Measurements from ENCODE around the gene RSBN1.
A peak's percentile ranks its signal among the peaks of the same experiment; 100 is the strongest.

The RSBN1 gene

DNA sequence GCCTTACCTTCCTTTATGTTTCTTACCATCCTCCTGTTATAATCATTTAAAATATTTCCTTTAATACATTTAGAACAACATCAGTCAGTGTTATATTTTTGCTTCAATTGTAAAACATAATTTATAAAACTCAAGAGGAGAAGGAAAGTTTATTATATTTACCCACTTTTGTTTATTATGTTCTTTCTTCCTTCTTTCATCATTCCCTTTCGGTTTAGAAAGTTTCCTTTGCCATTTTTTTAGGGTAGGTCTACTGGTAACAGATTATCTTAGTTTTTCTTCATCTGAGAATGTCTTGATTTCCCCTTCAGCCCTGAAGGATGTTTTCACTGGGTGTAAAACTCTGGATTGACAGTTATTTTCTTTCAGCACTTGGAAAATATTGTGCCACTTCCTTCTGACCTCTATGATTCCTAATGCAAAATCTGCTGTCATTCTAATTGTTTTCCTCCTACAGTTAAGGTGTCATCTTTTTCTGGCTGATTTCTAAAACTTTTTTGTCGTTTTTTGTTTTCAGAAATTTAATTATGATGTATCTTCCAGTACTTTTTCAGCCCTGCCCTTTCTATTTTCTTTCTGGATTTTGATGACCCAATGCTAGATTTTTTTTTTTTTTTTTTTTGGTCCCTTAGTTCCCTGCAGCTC, 34.2 kb upstream of the RSBN1 start:
- no peak for DNase-seq
- TF ChIP-seq POLR2A (IDR thresholded peaks at IDR 0.05; ENCODE audit: low read length) (no peak), GATA1 (IDR thresholded peaks at IDR 0.05; ENCODE audit: low read depth, low read length) (no peak)

GRCh38 chr1:113836534-113836933, 24.3 kb upstream of the RSBN1 start:
- no peak for DNase-seq
- no peak for TF ChIP-seq POLR2A (IDR thresholded peaks at IDR 0.05; ENCODE audit: low read length)
- TF ChIP-seq GATA1 (IDR thresholded peaks at IDR 0.05; ENCODE audit: low read depth, low read length): no peak

GRCh38 chr1:113835686-113836290, 23.5 kb upstream of the RSBN1 start:
- peak; percentile 61 to 82 for DNase-seq
- TF ChIP-seq POLR2A (IDR thresholded peaks at IDR 0.05; ENCODE audit: low read length): no peak
- TF ChIP-seq GATA1 (IDR thresholded peaks at IDR 0.05; ENCODE audit: low read depth, low read length): no peak

- no peak for TF ChIP-seq POLR2A (IDR thresholded peaks at IDR 0.05; ENCODE audit: low read length)
- no peak for TF ChIP-seq GATA1 (IDR thresholded peaks at IDR 0.05; ENCODE audit: low read depth, low read length)
- no peak for DNase-seq
These were observed 22.4 kb upstream of the RSBN1 start for GRCh38 chr1:113834716-113835115.

- DNase-seq: no peak
- TF ChIP-seq POLR2A (IDR thresholded peaks at IDR 0.05; ENCODE audit: low read length) (no peak), GATA1 (IDR thresholded peaks at IDR 0.05; ENCODE audit: low read depth, low read length) (no peak)
These were observed 17.8 kb upstream of the RSBN1 start for GRCh38 chr1:113830039-113830438.

DNA sequence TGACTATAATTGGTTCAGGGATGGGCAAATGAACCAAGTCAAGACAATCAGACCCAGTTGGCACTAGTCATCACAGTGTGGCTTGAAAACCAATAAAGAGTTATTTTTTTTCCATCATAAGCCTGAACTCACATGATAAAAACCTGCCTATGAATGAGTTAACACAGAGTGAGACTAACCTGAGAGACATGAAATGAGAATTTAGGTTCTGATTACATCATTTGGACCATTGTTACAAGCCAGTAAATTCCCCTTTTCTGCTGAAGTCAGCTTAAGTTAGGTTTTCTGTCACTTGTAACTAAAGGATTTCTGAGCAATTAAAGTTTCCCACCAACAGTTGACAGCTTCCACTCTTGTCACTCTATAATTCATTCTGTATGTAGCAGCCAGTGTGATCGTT, 9.6 kb upstream of the RSBN1 start:
- TF ChIP-seq POLR2A (IDR thresholded peaks at IDR 0.05; ENCODE audit: low read length): no peak
- TF ChIP-seq GATA1 (IDR thresholded peaks at IDR 0.05; ENCODE audit: low read depth, low read length): no peak
- DNase-seq: no peak

GRCh38 chr1:113818578-113818977, 6.3 kb upstream of the RSBN1 start:
- DNase-seq: no peak
- TF ChIP-seq POLR2A (IDR thresholded peaks at IDR 0.05; ENCODE audit: low read length): no peak
- TF ChIP-seq GATA1 (IDR thresholded peaks at IDR 0.05; ENCODE audit: low read depth, low read length): no peak

- no peak for TF ChIP-seq GATA1 (IDR thresholded peaks at IDR 0.05; ENCODE audit: low read depth, low read length)
- TF ChIP-seq POLR2A (IDR thresholded peaks at IDR 0.05; ENCODE audit: low read length): no peak
These were observed 942 bp upstream of the RSBN1 start for GRCh38 chr1:113813218-113813617.

DNA sequence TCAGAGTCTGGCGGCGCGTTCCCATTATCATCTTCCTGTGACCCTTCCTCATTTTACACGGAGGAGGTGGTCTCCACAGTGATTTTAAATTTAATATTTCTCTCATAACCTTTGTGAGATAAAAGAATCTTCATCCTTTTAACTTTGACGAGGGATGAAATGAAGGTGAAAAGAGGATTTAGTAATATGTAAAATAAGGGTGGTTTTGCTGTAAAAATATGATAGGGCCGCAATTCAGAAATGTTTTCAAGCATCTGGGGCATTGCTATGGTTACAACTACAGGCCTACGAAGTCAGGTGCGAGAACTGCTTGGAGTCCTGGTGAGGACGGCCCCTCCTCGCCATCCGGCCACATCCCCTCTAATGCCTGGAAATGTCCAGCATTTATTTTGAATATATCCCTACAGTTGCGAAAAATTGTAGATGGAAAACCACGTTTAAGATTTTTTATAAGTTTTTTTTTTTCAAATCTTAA, 422 bp upstream of the RSBN1 start:
- TF ChIP-seq POLR2A (IDR thresholded peaks at IDR 0.05; ENCODE audit: low read length) (no peak), GATA1 (IDR thresholded peaks at IDR 0.05; ENCODE audit: low read depth, low read length) (no peak)
- no peak for DNase-seq

More at GRCh38 chr1:113813218-113813617, 942 bp upstream of the RSBN1 start:
- DNase-seq: no peak

- DNase-seq: peak; percentile 79 to 85
- TF ChIP-seq POLR2A (IDR thresholded peaks at IDR 0.05; ENCODE audit: low read length): no peak
- no peak for TF ChIP-seq GATA1 (IDR thresholded peaks at IDR 0.05; ENCODE audit: low read depth, low read length)
These were observed 954 bp downstream of the RSBN1 start for GRCh38 chr1:113811156-113811887.

DNA sequence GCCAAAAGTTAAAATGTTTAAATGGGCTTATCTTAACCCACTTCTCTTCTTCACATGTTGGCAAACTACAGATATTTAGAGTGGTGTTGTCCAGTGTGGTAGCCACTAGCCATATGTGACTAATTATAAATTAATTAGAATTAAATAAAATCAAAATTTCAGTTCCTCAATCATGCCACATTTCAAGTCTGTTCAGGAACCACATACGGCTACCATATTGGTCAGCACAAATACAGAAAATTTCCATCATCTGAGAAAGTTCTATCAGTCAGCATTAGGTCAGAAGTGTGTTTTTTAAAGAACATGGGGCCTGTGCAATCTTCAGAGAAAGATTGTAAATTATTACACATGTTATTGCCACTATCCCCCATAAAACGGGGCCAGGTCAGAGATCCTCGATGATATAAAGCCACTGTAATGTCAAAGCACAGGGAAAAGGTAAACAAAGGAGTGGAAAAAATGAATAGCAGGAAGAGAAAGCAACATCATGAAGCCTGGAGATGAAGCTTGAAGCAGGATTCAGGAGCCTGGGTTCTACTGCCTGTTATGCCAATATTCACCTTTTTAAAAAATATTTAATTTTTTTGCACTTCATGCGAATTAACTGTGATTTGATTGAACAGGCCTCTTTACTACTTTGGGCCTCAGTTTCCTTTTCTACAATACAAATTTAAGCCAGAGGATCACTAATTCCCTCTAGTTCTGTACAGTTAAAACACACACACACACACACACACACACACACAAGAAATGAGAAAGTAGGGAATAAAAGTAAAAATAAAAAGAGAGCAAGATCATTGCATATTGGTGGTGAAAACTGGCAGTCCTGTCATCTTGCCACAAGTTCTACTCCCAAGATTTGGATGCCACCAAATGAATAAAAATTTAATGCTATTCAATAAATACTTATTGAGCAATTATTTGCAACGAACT, 2.3 kb downstream of the RSBN1 start:
- peak; percentile 14 to 24 for DNase-seq
- no peak for TF ChIP-seq GATA1 (IDR thresholded peaks at IDR 0.05; ENCODE audit: low read depth, low read length)
- TF ChIP-seq POLR2A (IDR thresholded peaks at IDR 0.05; ENCODE audit: low read length): no peak

GRCh38 chr1:113808450-113809195, 3.7 kb downstream of the RSBN1 start:
- TF ChIP-seq GATA1 (IDR thresholded peaks at IDR 0.05; ENCODE audit: low read depth, low read length) (no peak), POLR2A (IDR thresholded peaks at IDR 0.05; ENCODE audit: low read length) (no peak)
- peak in 1 of 2 experiments; percentile 19 for DNase-seq

DNA sequence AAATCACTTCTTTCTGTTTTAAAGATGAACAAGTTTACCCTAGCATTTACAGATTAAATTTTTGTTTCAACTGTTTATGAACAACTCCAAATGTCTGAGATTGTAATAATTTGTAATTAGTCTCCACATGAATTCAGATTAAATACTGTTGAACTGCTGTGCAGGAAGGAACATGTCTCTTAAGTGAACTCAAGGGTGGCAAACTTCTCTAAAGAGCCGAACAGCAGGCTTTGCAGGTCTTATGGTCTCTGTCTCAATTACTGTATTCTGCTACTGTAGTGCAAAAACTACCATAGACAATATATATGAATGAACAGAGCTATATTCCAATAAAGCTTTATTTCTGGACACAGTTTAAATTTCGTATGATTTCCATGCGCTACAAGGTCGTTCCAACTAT, 6.6 kb downstream of the RSBN1 start:
- TF ChIP-seq POLR2A (IDR thresholded peaks at IDR 0.05; ENCODE audit: low read length) (no peak), GATA1 (IDR thresholded peaks at IDR 0.05; ENCODE audit: low read depth, low read length) (no peak)
- peak in 1 of 2 experiments; percentile 12 for DNase-seq
